Kidney (tissue), 14 donors: ENCODE measurements around the gene AKIRIN2. TPM values are rescaled to one million over a fixed set of nuclear protein-coding genes. Genes with fewer than 3 reads are reported as not detected.

Source experiments
- DNase-seq, 5 donors: peaks; one replicate each; pipeline ENCODE4 v3.0.0-alpha.2; 2013 to 2020
- FAIRE-seq: peaks from 2 replicates; lab custom pipeline; 2012; peaks lifted over from hg19 to GRCh38; lab: Jason Lieb, UNC
- H3K27ac ChIP-seq, 2 donors: one replicate each; pipeline ENCODE4 v1.7.0; 2013; ENCODE audit warnings: low read depth in 2 of 2, low read length in 2 of 2, inconsistent platforms in 1 of 2
- H3K27me3 ChIP-seq: one replicate; pipeline ENCODE4 v1.7.1; 2013; ENCODE audit warnings: low read length, inconsistent platforms; ENCODE audit not compliant: control insufficient read depth, insufficient read depth
- H3K36me3 ChIP-seq, 3 donors: one replicate each; pipeline versions ENCODE4 v1.7.0 to v1.7.1; 2013; ENCODE audit warnings: low read length in 3 of 3, control low read depth in 1 of 3, inconsistent platforms in 1 of 3; ENCODE audit not compliant: insufficient read depth in 3 of 3, control insufficient read depth in 2 of 3
- H3K4me1 ChIP-seq, 3 donors: one replicate each; pipeline versions ENCODE4 v1.7.0 to v1.7.1; 2013; ENCODE audit warnings: low read length in 3 of 3, inconsistent platforms in 1 of 3, low read depth in 1 of 3; ENCODE audit not compliant: control insufficient read depth in 2 of 3, insufficient read depth in 2 of 3
- H3K4me3 ChIP-seq, 3 donors: one replicate each; pipeline versions ENCODE4 v1.7.0 to v1.8.1; 2013; ENCODE audit warnings: low read length in 3 of 3, control low read depth in 1 of 3, inconsistent platforms in 1 of 3
- H3K9ac ChIP-seq, 3 donors: one replicate each; pipeline versions ENCODE4 v1.7.0 to v1.7.1; 2013; ENCODE audit warnings: low read length in 3 of 3, control low read depth in 1 of 3, inconsistent platforms in 1 of 3
- H3K9me3 ChIP-seq, 3 donors: one replicate each; pipeline versions ENCODE4 v1.7.0 to v1.7.1; 2013; ENCODE audit warnings: low read length in 3 of 3, control low read depth in 1 of 3, inconsistent platforms in 1 of 3; ENCODE audit not compliant: control insufficient read depth in 2 of 3, insufficient read depth in 1 of 3
- intact Hi-C: fragments of 100-400 bp; cut with DNase I; formaldehyde crosslinking; loops from one replicate; pipeline ENCODE4 v1.11.1; 2022
- polyA plus RNA-seq: library from polyadenylated mRNA; stranded (reverse); fragments of 350-450 nt; fragmentation: Illumina TruSeq; extraction: RNeasy Lipid Tissue Mini Kit (QIAGEN cat#74804); gene quantifications from one replicate; pipeline ENCODE4 v1.2.3, GENCODE V29; 2014; ENCODE audit warnings: low read depth, low replicate concordance; ENCODE audit not compliant: insufficient read depth
- total RNA-seq: library from RNA; stranded (reverse); fragmentation: NEBNext Ultra II Directional; extraction: Animal tissue kit (Norgen Biotek cat#: 25700); gene quantifications from one replicate; pipeline ENCODE4 v1.2.1, GENCODE V29; 2021
- TF ChIP-seq, protein P1 (sequence below): IDR thresholded peaks from 3 replicates; pipeline ENCODE4 v1.5.1; 2012; ENCODE audit warnings: mild to moderate bottlenecking, moderate library complexity, borderline replicate concordance; ENCODE audit not compliant: insufficient read depth; ENCODE audit errors: extremely low read depth
- donor health status: control.
- donor health status: control.
- donor health status: control.
- donor health status: control.
- donor health status: control.
- donor health status: DM: yes; HTN: yes; CAD: no.
- donor health status: Normal renal cell carcinoma (clear cell type).

Gene AKIRIN2
- total and polyA plus RNA-seq, 2 donors from 2014 or later, result 26.0 to 43.4 TPM

DNA sequence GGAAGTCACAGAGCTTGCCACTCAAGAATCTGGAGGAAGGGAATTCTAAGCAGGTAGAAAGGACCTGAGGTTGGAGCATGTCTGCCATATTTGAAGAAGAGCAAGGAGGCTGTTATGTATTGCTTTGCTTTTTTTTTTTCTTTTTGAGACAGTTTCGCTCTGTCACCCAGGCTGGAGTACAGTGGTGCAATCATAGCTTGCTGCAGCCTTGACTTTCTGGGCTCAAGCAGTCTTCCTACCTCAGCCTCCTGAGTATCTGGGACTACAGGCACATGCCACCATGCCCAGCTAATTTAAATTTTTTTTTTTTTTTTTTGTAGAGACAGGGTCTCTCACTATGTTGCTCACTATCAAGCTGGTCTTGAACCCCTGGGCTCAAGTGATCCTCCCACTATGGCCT lies 71.3 kb downstream of the AKIRIN2 start:
- intact Hi-C loops, result no loop called here
- H3K4me3 ChIP-seq, result no peak overlapping the region
- no peaks in the 10 kb centered on the region for H3K27me3 ChIP-seq
- no peaks in the 10 kb centered on the region for H3K9me3 ChIP-seq
- FAIRE-seq (no peak), DNase-seq (no peak)
- H3K27ac ChIP-seq, result no peak overlapping the region
- H3K9ac ChIP-seq, result no peak overlapping the region
- no peaks in the 10 kb centered on the region for H3K4me1 ChIP-seq
- TF ChIP-seq, protein P1, sequence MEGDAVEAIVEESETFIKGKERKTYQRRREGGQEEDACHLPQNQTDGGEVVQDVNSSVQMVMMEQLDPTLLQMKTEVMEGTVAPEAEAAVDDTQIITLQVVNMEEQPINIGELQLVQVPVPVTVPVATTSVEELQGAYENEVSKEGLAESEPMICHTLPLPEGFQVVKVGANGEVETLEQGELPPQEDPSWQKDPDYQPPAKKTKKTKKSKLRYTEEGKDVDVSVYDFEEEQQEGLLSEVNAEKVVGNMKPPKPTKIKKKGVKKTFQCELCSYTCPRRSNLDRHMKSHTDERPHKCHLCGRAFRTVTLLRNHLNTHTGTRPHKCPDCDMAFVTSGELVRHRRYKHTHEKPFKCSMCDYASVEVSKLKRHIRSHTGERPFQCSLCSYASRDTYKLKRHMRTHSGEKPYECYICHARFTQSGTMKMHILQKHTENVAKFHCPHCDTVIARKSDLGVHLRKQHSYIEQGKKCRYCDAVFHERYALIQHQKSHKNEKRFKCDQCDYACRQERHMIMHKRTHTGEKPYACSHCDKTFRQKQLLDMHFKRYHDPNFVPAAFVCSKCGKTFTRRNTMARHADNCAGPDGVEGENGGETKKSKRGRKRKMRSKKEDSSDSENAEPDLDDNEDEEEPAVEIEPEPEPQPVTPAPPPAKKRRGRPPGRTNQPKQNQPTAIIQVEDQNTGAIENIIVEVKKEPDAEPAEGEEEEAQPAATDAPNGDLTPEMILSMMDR, result no peak
- H3K36me3 ChIP-seq, result peaks cover 0 to 2% (median 0%) of the 10 kb centered on the region in 3 donors

DNA sequence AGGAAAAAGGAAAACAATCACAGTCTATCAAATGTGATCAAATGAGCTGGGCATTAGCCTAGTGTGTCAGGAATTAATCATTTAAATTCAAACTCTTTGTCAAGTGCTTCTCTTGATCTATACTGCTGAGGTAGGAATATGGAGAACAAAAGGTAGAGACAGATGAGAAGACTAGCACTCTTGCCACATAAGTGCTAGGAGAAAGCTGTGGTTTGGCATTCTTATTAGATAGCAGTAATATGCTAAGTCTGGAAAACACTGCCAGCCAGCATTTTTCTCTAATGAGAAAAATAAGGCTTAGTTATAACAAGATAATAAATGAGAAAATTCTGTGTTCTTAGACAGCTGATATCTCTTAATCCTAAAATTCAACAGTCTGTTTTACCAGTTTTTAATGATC lies 73.2 kb downstream of the AKIRIN2 start:
- Histone ChIP-seq H3K27ac (no peak overlapping the region), H3K9ac (no peak overlapping the region), H3K4me3 (no peak overlapping the region), H3K27me3 (no peaks in the 10 kb centered on the region), H3K9me3 (no peaks in the 10 kb centered on the region), H3K4me1 (no peaks in the 10 kb centered on the region), H3K36me3 (no peaks in the 10 kb centered on the region)
- intact Hi-C loops, result no loop called here
- FAIRE-seq, result no peak
- no peak for DNase-seq
- TF ChIP-seq, protein P1, result no peak

DNA sequence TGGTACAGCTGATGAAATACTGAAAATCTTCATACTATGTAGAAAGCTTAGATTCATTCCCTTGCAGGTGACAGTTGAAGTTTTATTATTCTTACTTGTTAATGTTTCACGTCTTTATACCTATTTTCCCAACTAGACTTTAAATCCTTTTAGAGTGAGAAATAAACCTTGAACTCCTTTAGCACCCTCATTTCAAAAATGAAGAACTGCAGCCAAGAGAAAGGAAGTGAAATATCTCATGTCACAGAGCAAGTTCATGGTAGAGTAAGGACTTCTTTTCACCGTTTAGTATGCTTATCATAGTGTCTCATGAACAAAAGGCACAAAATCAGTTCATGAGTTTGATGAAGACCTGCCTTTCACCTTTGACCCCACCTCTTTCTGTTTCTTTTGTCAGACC lies 73.6 kb downstream of the AKIRIN2 start:
- Histone ChIP-seq H3K27ac (no peak overlapping the region), H3K36me3 (no peaks in the 10 kb centered on the region), H3K4me3 (no peak overlapping the region), H3K4me1 (no peaks in the 10 kb centered on the region), H3K27me3 (no peaks in the 10 kb centered on the region), H3K9me3 (no peaks in the 10 kb centered on the region), H3K9ac (no peak overlapping the region)
- TF ChIP-seq, protein P1, result no peak
- peak; percentile 80 for FAIRE-seq
- peak in 1 of 5 donors; percentile 4 for DNase-seq
- intact Hi-C loops, result no loop called here

Other genes starting within 250 kb of the AKIRIN2 start
- 20.4 TPM for gene SLC35A1, start 229.3 kb downstream of the AKIRIN2 start, total RNA-seq
- 18.1 TPM for gene SLC35A1, start 229.3 kb downstream of the AKIRIN2 start, polyA plus RNA-seq
- 31.7 TPM for gene RARS2, start 112.2 kb downstream of the AKIRIN2 start, total RNA-seq
- gene RARS2, start 112.2 kb downstream of the AKIRIN2 start, polyA plus RNA-seq, result 23.4 TPM
- gene ORC3, start 112.1 kb downstream of the AKIRIN2 start, total RNA-seq, result 22.7 TPM
- gene ORC3, start 112.1 kb downstream of the AKIRIN2 start, polyA plus RNA-seq, result 16.4 TPM